KOPT-K1 (cell line): ENCODE results near the gene KCNMA1.

Source experiments
- H3K27ac ChIP-seq: fragments of 200-600 bp; sonication (generic); 2 replicates; pipeline ENCODE4 v1.5.1; 2016; ENCODE audit warnings: antibody characterized with exemption, mild to moderate bottlenecking, low read depth, low read length; ENCODE audit not compliant: poor library complexity, severe bottlenecking
- H3K36me3 ChIP-seq: fragments of 200-600 bp; sonication (generic); 2 replicates; pipeline ENCODE4 v1.5.1; 2017; ENCODE audit warnings: antibody characterized with exemption, mild to moderate bottlenecking, low read length, moderate library complexity; ENCODE audit not compliant: insufficient read depth
- H3K9me3 ChIP-seq: fragments of 200-600 bp; sonication (generic); 2 replicates; pipeline ENCODE4 v1.5.1; 2017; ENCODE audit warnings: antibody characterized with exemption, low read length, mild to moderate bottlenecking; ENCODE audit not compliant: insufficient read depth, poor library complexity, severe bottlenecking

The KCNMA1 gene

DNA sequence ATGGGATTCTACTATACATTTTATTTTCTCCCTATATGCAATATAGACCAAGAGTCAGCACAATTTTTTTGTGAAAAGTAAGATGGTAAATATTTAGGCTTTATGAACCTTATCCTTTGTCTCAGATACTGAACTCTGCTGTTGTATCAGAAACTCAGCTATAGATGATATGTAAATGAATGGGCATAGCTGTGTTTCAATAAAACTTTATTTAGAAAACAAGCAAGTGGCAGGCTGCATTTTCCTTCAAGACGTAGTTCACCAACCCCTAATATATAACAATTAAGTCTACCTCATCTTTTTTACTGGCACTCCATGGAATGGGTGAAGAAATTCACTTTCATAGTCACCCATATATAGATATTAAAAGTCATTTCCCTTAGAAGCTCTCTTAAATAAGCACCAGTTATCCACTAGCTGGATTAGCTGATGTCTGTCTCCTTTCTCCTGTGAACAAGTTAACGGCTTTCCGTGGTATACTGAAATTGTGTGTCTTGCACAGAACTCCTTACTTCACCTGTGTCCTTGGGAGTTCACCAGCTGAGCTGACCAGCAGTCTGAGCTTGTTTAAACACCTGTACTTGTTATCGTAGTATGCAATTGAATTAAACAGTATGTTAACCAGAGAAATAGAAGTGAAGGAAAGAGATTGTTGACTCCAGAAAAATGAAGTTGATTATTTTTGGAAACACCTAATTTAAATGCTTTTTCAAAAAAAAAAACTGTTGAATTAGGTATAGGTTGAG, 770.6 kb downstream of the KCNMA1 start:
- Histone ChIP-seq H3K36me3 (no peaks in the 10 kb centered on the region), H3K27ac (no peak overlapping the region), H3K9me3 (no peaks in the 10 kb centered on the region)

- Histone ChIP-seq H3K9me3 (no peaks in the 10 kb centered on the region), H3K36me3 (no peaks in the 10 kb centered on the region), H3K27ac (no peak overlapping the region)
Measured at GRCh38 chr10:76864922-76865321, 772.7 kb downstream of the KCNMA1 start.

DNA sequence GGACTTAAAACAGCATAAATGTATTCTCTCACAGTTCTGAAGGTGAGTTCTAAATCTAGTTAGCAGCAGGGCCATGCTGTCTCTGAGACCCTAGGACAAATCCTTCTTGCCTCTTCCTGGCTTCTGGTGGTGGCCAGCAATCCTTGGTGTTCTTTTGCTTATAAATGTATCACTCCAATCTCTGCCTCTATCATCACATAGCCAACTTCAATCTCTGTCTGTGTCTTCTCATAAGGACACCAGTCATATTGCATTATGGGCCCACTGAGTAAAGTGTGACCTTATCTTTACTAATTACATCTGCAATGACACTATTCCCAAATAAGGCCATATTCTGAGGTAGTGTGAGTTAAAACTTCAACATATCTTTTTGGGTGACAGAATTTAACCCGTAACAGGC, 778.9 kb downstream of the KCNMA1 start:
- H3K27ac ChIP-seq = no peak overlapping the region
- H3K36me3 ChIP-seq = no peaks in the 10 kb centered on the region
- H3K9me3 ChIP-seq = no peaks in the 10 kb centered on the region

- Histone ChIP-seq H3K27ac (no peak overlapping the region), H3K36me3 (no peaks in the 10 kb centered on the region), H3K9me3 (no peaks in the 10 kb centered on the region)
Measured at GRCh38 chr10:76840802-76841201, 796.8 kb downstream of the KCNMA1 start.

GRCh38 chr10:76839276-76839675, 798.3 kb downstream of the KCNMA1 start:
- H3K36me3 ChIP-seq = no peaks in the 10 kb centered on the region
- H3K9me3 ChIP-seq = no peaks in the 10 kb centered on the region
- H3K27ac ChIP-seq = no peak overlapping the region

DNA sequence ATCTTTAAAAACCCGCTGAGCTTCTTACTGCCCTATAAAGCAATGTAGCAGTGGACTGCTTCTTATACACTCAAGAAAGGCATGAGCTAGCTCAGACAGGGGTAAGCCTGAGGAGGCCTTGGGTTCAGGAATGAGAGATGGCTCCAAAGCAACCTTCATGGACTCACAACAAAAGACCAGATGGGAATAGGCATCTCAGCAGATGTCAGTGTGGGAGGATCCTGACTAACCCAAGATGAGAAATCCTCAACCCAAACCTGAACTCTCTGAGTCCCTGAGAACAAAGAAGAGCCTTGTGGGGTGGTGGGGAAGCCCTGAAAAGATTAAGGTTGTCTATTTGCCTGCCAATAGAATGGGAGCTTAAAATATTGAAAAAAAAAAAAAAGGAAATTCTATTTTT, 807.4 kb downstream of the KCNMA1 start:
- Histone ChIP-seq H3K36me3 (no peaks in the 10 kb centered on the region), H3K27ac (no peak overlapping the region), H3K9me3 (no peaks in the 10 kb centered on the region)

- Histone ChIP-seq H3K9me3 (no peaks in the 10 kb centered on the region), H3K36me3 (no peaks in the 10 kb centered on the region), H3K27ac (no peak overlapping the region)
Measured at GRCh38 chr10:76829724-76830123, 807.9 kb downstream of the KCNMA1 start.
